ENCODE measurements around the gene ELFN1. TPM values are rescaled to one million over a fixed set of nuclear protein-coding genes. Genes with fewer than 3 reads are reported as not detected.

The ELFN1 gene
- total RNA-seq: 17.5 TPM

DNA sequence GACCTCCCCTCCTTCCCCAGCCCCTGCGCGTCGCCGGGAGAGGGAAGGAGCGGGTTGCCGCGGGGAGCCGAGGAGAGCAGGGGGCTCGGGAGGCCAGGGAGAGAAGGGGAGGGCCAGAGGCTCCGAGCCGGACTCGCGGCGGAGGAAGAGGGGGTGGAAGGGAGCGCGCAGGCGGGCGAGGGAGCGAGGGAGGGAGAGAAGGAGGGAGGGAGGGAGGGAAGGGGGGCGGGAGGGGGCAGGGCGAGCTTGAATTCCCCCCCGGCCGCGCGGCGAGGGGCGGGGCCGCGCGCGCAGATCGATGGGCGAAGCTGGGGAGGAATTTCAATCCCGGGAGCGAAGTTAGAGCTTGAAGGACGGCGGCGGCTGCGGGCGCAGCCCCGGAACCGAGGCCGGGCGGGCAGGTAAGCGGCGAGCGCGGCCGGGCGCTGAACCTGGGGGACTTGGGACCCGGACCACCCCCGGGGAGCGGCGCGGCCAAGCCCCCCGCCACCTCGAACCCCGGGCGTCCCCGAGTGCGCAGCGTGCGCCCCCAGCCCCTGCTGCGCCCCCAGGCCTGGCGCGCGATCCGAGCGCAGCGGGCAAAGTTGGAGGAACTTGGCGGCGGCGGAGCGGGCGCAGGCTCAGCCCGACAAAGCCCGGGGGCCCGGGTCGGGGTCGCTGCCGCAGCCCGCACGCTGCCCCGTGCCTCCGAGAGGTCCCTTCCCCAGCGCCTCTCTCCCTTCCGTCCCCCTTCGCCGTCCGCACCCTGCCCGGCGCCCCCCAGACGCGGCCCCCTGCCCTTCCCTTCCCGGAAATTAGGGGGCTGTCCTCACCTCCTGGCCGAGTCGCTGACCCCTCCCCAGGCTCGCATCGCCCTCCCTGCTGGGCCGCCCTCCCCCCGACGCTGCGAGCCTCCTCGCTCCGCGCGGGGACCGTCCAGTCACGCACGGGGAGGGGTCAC, at the start of gene ELFN1:
Gene ELFN1, plus strand, starts transcription at position 324 of the 940 bp plus-strand sequence. CDS start 74,320 bp downstream, outside the sequence.
- ATAC-seq: peak; percentile 43
- peak; percentile 83 for DNase-seq (ENCODE audit: low spot score)

DNA sequence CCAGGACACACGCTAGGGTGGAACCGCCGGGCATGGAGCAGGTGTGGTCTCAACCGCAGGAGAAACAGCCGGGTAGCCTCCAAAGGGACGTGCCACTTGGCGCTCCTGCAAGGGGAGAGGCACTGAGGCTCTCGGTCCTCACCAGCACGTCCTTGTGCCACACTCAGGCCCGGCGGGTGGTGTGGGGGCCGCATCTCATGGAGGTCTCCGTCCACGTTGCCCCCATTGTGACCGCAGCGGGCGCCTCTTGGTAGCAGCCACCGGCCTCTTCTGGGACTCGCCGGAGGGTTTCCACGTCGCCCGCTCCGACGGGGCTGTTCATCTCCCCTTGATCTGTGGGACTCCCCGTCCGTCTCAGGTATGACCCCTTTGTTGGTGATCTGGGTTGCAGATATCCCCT, 49.2 kb upstream of the ELFN1 start:
- ATAC-seq: no peak
- DNase-seq (ENCODE audit: low spot score): no peak

DNA sequence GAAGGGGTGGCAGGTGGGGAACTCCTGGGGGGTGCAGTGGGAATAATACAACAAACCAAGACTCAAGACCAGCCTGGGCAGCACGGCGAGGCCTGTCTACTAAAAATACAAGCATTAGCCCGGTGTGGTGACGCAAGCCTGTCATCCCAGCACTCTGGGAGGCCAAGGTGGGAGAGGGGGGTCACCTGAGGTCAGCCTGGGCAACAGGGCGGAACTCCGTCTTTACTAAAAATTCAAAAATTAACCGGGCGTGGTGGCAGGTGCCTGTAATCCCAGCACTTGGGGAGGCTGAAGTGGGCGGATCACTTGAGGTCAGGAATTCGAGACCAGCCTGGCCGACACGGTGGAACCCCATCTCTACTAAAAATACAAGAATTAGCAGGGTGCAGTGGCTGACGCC, 48.4 kb upstream of the ELFN1 start:
- ATAC-seq (no peak), DNase-seq (ENCODE audit: low spot score) (no peak)

DNA sequence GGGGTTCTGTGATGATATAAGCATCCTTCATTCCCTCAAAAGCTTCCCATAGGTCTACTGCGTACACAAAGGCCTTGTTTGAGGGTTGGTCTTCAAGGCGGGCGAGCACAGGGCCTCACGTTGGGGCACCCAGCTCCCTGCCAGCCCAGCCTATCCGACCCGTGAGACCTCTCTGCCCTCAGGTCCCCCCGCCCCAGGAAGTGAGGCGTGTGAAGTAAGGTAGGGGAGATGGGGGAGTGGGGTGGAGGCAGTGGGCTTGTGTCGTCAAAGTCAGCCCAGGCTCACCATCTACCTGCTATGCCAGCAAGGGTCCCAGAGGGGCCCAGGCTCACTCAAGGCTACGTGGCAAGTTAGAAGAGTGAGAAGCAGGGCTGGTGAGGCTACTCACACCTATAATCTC, 47.6 kb upstream of the ELFN1 start:
- no peak for ATAC-seq
- no peak for DNase-seq (ENCODE audit: low spot score)

DNA sequence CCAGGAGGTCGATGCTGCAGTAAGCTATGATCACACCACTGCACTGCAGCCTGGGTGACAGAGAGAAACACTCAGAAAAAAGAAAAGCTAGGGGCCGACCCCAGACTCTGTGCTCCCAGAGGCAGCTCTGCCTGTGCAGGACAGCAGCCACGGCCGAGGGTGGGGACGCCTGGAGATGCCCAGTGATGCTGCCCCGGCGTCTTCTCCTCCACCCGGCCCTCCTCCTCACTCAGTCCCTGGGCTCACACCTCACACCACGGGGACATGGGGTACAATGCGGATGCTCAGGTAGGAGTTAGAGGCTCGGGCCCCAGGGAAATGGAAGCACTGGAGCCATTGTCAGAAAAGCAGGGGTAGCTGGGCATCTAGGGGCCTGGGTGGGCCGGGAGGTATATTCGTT, 46.3 kb upstream of the ELFN1 start:
- ATAC-seq (no peak), DNase-seq (ENCODE audit: low spot score) (no peak)

DNA sequence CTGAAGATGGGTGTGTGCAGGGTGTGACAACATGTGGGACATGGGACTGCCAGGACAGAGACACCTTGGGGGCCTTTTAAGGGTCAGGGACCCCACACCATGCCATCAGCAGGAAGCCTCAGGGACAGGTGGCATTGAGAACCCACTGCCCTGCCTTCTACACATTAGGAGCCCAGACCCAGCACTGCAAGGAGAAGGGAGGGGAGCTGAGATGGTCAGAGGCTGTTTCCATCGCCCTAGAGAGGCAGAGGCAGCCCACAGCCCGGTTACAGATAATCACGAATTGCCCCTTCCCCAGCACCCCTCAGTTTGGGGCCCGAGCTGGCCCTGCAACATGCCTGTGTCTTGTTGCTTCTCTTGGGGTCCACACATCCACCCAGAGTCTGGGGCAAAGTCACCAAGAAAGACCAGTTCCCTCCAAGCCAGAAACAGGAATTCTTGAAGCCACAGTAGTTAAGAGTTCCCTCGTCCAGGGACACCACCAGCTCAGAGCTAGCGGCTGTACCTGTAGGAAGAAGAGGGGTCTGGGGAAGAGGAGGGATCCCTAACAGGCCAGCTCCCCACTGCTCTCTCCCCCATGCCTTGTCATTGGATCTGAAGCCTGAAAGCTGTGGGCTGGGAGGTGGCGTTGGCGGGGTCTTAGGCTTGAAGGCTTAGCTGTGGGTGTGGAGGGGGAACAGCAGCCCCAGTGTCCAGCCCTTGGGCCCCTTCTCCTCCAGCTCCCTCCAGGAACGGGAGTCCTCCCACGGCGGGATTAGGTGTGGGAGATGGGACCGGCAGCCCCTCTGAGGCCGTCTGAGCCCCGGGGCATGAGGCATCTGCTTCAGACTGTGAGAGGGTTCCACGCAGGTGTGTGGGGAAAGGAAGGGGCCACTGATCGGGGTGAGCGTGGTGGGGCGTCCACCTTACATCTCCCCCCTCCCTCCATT, 44.8 kb upstream of the ELFN1 start:
- ATAC-seq: no peak
- no peak for DNase-seq (ENCODE audit: low spot score)

DNA sequence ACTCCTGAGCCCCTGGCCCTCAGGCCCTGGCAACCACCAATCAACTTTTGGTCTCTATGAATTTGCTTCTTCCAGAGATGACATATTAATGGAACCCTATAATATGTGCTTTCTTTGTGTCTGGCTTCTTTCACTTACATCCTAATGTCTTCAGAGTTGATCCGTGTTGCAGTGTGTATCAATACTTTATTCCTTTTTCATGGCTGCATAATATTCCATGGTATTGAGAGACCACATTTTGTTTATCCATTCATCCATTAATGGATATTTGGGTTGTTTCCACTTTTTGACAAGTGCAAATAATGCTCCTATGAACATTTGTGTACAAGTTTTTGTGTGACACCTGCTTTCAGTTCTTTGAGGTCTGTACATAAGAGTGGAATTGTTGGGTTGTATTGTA, 43.3 kb upstream of the ELFN1 start:
- no peak for DNase-seq (ENCODE audit: low spot score)
- no peak for ATAC-seq

DNA sequence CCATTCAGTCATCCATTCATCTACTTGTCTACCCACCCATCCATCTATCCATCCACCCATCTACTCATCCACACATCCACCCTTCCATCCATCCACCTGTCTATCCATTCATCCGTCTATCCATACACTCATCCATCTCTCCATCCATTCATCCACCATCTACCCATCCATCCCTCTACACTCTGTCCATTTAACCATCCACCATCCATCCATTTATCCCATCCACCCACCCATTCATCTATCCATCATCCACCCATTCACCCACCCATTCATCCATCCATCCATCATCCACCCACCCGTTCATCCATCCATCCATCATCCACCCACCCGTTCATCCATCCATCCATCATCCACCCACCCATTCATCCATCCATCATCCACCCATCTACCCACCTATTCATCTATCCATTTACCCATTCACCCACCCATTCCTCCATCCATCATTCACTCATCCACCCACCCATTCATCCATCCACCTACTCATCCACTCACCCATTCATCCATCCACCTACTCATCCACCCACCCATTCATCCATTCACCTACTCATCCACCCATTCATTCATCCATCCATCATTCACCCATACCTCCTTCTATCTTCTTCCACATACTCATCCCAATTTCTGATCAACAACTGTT, 39.3 kb upstream of the ELFN1 start:
- DNase-seq (ENCODE audit: low spot score): no peak
- ATAC-seq: no peak

DNA sequence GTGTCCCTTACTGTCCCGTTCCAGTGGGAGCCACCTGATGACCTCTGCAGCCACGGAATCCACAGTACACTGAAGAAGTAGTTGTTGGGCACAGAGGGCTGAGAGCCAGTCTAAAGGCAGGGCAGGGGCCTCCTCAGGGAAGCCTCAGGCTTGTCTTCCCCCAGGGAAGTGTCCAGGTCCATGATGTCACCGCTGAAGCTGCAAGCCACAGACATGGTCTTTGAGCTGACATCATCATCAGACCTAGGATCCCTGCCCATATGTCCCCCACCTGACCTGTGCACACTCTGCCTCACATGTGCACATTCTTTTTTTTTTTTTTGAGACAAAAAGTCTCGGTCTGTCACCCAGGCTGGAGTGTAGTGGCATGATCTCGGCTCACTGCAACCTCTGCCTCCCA, 38.4 kb upstream of the ELFN1 start:
- no peak for ATAC-seq
- no peak for DNase-seq (ENCODE audit: low spot score)

DNA sequence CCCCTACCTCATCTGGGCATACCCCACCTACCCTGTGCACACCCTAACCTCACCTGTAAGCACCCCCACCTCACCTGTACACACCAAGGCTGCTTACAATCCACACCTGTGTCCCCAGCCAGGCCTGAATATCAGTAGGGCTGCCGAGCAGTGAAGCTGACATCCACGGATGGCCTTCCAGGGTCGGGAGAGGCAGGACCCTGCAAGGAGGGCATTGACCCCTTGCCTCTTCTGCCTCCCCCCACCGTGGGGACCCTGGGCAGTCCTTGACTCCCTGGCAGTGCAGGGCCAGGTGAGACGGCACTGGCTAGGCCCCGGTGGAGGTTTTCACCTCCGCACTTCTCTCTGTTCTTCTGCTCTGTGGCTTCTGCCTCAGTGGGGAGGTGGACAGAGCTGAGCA, 37.6 kb upstream of the ELFN1 start:
- no peak for ATAC-seq

DNA sequence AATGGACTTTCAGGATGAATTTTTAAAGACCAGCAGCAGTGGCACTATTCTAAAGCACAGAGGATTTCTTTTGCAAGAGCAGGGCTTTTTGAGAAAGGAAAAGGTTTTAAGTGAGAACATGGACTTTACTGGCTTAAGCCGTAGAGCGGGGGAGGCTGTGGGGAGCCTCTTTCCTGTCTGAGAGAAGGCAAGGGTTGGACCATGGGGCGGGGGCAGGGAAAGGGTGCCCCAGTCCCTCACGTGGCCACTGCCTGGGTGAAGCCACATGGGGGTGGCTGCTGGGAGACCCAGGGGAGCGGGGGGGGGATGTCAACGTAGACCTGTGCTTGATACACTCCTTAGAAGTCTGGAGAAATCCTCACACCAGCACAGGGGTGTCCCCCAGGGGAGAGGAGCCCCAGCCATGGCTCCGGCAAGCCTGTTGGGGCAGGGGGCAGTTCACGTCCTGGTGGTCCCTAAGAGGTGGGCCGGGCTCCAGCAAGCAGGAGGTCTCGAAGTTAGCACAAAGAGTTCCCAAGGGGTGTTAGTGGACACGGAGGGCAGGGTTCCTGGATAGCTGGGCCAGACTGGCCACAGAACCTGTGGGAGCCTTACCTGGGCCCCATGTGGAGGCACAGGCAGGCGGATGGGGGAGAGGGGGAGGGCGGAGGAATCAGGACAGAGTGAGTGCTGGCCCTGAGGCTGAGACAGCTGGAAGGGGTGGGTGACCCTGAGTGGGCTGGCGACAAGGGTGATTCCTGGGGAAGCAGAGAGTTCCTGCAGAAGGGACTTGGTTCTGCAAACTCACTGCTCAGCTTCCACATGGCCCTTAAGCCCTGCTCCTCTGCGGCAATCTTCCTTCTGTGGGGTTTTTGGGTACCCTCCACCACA, 36.9 kb upstream of the ELFN1 start:
- ATAC-seq: no peak

More for the DNA sequence above, 37.6 kb upstream of the ELFN1 start:
- no peak for DNase-seq (ENCODE audit: low spot score)

DNA sequence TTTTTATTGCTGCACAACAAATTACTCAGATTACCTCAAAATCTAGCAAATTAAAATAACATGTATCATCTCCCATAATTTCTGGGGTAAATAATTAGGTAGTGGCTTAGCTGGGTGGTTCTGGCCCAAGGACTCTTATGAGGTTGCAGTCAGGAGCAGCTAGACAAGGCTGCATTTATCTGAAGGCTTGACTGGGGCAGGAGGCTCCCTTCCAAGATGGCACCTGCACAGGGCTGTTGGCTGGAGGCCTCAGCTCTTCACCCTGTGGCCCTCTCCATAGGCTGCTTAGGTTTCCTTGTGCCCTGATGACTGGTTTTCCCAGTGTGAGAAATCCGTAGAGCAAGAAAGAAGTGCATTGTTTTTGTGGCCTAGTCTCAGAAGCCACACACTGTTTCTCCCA, 34.7 kb upstream of the ELFN1 start:
- no peak for DNase-seq (ENCODE audit: low spot score)
- ATAC-seq: no peak

More for the DNA sequence above, 36.9 kb upstream of the ELFN1 start:
- no peak for DNase-seq (ENCODE audit: low spot score)

DNA sequence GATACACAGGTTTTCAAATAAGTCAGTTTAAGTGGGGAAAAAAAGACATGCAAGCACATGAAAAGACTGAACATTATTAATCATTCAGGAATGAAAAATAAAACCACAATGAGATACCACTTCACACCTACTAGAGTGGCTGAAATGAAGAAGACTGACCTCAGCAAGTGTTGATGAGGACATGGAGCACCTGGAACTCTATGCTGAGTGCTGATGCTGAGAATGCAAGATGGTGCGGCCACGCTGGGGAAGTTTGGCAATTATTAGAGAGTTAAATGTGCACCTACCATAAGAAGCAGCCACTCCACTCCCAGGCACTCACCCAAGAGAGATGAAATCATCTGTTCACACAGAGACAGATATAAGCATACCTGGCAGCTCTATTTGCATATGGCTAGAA, 32.9 kb upstream of the ELFN1 start:
- ATAC-seq: no peak
- DNase-seq (ENCODE audit: low spot score): no peak

DNA sequence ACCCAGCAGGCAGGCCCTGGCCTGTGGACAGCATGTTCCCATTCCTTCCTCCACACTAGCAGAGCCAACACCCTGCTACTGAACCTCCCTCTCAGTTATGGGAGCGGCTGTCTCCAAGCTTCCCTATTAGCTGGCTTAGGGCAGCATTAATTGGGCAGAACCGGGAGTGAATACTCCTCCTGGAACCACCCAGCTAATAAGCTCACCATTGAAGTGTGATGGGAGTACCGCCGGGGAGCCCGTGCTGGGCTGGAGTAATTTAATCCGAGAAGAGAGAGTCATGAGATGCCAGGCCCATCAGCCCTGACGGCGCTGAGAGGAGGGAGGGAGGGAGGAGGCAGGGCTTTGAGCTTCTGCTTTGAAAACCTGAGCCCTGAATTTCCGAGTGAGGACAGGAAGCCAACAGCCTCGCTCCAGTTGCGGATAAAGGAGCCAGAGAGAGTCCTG, 31.8 kb upstream of the ELFN1 start:
- ATAC-seq (no peak), DNase-seq (ENCODE audit: low spot score) (no peak)

DNA sequence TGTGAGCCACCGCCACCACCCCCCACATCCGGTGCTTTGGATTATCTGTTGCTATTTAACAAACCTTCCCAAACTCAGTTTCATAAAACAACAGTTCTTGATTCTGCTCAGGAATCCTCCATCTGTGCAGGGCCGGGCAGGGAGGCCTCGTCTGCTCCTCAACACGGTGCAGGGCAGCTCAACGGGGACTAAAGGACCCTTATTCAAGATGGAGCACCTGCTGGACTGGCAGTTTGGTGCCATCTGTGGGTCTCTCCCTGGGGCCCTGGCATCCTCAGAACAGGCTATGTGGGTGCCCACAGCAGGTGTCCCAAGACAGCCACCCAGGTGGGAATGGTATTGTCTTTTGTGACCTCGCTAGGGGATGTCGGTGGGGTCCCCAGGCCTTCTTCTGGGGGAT, 31.0 kb upstream of the ELFN1 start:
- DNase-seq (ENCODE audit: low spot score): no peak
- ATAC-seq: no peak

DNA sequence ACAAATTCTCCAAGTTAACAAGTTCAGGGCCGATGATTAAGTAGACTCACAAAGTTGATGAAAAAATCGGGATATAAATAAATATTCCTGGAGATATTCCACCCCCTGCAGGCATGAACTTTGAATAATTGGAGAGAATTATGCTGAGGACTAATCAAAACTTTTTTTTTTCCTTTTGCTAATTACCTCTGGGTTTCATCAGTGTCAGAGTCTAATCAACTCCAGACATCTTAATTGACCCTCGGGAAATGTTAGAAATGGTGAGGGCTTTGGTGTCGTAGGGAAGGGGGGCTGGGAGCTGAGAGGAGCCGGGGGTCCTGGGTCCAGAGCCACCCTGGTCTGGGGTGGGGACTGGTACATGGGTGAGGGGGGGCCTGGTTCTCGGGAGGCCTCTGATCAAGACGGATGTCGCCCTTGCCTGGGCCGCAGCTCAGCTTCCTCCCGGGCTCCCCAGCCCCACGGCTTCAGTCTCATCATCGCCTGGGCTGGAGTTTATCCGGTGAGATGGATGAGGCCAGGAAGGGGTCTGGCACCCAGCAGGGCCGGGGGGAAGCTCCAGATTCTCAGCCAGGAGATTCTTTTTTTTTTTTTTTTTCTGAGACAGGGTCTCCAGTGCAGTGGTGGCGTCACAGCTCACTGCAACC, 30.4 kb upstream of the ELFN1 start:
- no peak for ATAC-seq
- DNase-seq (ENCODE audit: low spot score): no peak

DNA sequence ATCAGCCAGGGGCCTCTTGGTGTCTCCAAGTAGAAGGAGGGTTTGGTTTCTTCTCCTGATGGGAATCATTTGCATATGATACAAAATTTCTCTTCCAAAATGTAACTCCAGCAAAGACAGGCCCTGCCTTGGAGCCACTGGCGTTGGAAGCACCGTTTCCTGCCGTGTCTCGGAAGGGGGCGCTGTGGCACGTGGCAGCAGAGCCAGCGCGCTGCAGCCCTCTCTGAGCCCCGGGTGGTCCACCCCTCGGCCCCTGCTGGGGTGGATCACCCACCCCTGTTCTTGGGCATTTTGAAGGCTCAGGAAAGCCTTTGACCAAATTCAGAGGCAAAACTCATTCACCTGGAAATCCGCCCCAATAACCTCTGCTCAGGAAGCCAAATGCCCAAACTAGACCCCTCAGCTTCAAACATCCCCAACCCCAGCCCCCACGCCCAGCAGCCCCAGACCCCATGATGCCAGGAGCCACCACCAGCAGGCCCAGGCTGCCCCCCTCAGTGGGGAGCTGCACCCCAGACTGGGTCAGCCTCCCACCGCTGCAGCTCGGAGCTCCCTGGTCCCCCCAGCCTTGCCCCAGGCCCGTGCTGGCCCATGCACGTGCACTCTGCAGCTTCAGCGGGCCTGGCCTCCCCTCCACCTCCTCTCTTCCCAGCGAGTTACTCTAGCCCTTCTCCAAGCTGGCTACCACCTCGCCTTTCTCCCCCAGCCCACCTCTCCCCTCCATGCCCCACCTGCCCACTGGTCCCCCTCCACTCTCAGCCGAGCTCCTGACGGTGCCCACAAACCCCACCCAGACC, 29.5 kb upstream of the ELFN1 start:
- no peak for DNase-seq (ENCODE audit: low spot score)

DNA sequence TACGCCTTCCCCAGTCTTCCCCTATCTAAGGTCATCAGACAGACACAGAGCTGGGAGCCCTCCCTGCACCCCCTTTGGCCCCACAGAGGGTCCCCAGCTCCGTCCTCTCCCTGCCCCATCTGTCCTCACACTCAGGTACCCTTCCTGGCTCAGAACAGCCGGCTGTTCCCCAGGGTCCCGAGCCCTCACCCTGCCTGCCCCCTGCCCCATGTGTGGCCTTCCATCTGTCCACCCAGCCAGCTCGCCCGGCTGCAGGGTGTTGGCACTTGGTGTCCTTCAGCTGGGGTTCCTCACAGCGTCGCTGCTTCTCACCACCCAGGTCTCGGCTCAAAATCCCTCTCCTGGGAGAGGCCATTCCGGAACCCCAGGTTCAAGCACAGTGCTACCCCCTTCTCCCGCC, 28.9 kb upstream of the ELFN1 start:
- ATAC-seq (no peak), DNase-seq (ENCODE audit: low spot score) (no peak)

More for the DNA sequence above, 29.5 kb upstream of the ELFN1 start:
- no peak for ATAC-seq
